Thyroid gland (tissue), 4 donors: ENCODE data around the gene RHPN2.

Source experiments
- POLR2A ChIP-seq, 2 donors: fragments of 450-650 bp; IDR thresholded peaks; one replicate each; pipeline ENCODE4 v1.6.1; 2017; ENCODE audit warnings: antibody characterized with exemption in 2 of 2, mild to moderate bottlenecking in 2 of 2, moderate library complexity in 1 of 2
- TF ChIP-seq, protein P1 (sequence below), 6 experiments: fragments of 200-600 bp in 3 of 6; fragments of 450-650 bp in 3 of 6; sonication (generic) in 3 of 6; IDR thresholded peaks; one replicate each; pipeline ENCODE4 v1.5.1; 2016 to 2019; ENCODE audit warnings: antibody characterized with exemption in 6 of 6, mild to moderate bottlenecking in 2 of 6, inconsistent platforms in 1 of 6, moderate library complexity in 1 of 6

GRCh38 chr19:32969549-32969948 lies 95.1 kb downstream of the RHPN2 start:
- no peak for TF ChIP-seq POLR2A (IDR thresholded peaks at IDR 0.05)
- TF ChIP-seq, protein P1, sequence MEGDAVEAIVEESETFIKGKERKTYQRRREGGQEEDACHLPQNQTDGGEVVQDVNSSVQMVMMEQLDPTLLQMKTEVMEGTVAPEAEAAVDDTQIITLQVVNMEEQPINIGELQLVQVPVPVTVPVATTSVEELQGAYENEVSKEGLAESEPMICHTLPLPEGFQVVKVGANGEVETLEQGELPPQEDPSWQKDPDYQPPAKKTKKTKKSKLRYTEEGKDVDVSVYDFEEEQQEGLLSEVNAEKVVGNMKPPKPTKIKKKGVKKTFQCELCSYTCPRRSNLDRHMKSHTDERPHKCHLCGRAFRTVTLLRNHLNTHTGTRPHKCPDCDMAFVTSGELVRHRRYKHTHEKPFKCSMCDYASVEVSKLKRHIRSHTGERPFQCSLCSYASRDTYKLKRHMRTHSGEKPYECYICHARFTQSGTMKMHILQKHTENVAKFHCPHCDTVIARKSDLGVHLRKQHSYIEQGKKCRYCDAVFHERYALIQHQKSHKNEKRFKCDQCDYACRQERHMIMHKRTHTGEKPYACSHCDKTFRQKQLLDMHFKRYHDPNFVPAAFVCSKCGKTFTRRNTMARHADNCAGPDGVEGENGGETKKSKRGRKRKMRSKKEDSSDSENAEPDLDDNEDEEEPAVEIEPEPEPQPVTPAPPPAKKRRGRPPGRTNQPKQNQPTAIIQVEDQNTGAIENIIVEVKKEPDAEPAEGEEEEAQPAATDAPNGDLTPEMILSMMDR (IDR thresholded peaks at IDR 0.05) = no peak
